H1 (cell line): ENCODE data around the gene FN3KRP.

Experiments
- EP300 ChIP-seq, 2 experiments: IDR thresholded peaks; 1 replicate in 1 of 2; 2 replicates in 1 of 2; pipeline ENCODE4 v1.6.1; 2011 to 2012; ENCODE audit warnings: low read depth in 2 of 2, low read length in 2 of 2, mild to moderate bottlenecking in 2 of 2, borderline replicate concordance in 1 of 2, inconsistent platforms in 1 of 2, moderate library complexity in 1 of 2
- SUZ12 ChIP-seq: fragments of 200-600 bp; sonication (generic); IDR thresholded peaks from 2 replicates; pipeline ENCODE4 v1.6.1; 2012; ENCODE audit warnings: mild to moderate bottlenecking, inconsistent platforms, low read length, moderate library complexity, mixed read lengths
- TAF1 ChIP-seq: IDR thresholded peaks from 2 replicates; pipeline ENCODE4 v1.6.1; 2011; ENCODE audit warnings: mild to moderate bottlenecking, low read depth, low read length
- TF ChIP-seq, protein P1 (sequence below), 3 experiments: IDR thresholded peaks; 1 replicate in 2 of 3; 2 replicates in 1 of 3; pipeline versions ENCODE4 v1.5.1 to v1.6.1; 2011; ENCODE audit warnings: low read length in 3 of 3, mild to moderate bottlenecking in 3 of 3, inconsistent platforms in 2 of 3, low read depth in 1 of 3, moderate library complexity in 1 of 3; ENCODE audit not compliant: insufficient read depth in 1 of 3; ENCODE audit errors: control extremely low read depth in 1 of 3
- TF ChIP-seq, protein P2 (sequence below): IDR thresholded peaks from 2 replicates; pipeline ENCODE4 v1.6.1; 2011; ENCODE audit warnings: low read length, improper control_type of control experiment

DNA sequence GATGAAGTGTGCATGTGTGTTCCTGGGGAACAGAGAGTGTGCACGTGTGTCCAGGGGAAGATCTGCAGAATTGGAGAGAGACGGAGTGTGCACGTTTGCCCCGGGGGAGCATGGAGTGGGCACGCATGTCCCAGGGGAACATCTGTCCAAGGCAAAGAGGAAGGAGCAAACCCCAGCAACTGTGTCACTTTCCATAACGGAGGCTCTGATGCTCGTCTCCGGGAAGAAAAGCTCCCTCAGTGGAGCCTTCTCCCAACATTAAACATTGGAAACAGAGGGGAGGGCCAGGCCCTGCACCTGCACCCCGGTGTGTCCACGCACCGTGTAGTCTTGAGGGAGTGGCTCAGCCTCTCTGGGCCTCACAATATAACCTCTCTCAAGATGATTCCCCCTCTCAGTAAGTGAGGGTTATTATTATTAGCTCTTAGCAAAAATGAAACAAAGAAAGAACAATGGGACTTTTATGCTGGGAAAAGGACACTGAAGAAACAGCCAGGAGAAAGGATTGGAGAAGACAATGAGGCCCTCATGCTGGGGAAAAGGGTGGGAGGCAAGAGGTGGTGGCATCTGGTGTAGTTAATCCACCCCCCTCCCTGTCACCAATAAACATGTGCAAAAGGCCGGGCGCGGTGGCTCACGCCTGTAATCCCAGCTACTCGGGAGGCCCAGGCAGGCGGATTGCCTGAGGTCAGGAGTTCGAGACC, 25.6 kb upstream of the FN3KRP start:
- TF ChIP-seq, protein P1, sequence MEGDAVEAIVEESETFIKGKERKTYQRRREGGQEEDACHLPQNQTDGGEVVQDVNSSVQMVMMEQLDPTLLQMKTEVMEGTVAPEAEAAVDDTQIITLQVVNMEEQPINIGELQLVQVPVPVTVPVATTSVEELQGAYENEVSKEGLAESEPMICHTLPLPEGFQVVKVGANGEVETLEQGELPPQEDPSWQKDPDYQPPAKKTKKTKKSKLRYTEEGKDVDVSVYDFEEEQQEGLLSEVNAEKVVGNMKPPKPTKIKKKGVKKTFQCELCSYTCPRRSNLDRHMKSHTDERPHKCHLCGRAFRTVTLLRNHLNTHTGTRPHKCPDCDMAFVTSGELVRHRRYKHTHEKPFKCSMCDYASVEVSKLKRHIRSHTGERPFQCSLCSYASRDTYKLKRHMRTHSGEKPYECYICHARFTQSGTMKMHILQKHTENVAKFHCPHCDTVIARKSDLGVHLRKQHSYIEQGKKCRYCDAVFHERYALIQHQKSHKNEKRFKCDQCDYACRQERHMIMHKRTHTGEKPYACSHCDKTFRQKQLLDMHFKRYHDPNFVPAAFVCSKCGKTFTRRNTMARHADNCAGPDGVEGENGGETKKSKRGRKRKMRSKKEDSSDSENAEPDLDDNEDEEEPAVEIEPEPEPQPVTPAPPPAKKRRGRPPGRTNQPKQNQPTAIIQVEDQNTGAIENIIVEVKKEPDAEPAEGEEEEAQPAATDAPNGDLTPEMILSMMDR (IDR thresholded peaks at IDR 0.05; ENCODE audit: control extremely low read depth in 1 of 3, insufficient read depth in 1 of 3, low read depth in 1 of 3, low read length in 3 of 3), result no peak
- TF ChIP-seq, protein P2, sequence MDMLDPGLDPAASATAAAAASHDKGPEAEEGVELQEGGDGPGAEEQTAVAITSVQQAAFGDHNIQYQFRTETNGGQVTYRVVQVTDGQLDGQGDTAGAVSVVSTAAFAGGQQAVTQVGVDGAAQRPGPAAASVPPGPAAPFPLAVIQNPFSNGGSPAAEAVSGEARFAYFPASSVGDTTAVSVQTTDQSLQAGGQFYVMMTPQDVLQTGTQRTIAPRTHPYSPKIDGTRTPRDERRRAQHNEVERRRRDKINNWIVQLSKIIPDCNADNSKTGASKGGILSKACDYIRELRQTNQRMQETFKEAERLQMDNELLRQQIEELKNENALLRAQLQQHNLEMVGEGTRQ, result no peak
- no peak for TF ChIP-seq TAF1
- TF ChIP-seq EP300 (IDR thresholded peaks at IDR 0.05; ENCODE audit: borderline replicate concordance in 1 of 2, low read depth in 2 of 2, low read length in 2 of 2), result no peak
- TF ChIP-seq SUZ12, result no peak
